ENCODE measurements around the gene NRDC.

- TF ChIP-seq, protein P1, sequence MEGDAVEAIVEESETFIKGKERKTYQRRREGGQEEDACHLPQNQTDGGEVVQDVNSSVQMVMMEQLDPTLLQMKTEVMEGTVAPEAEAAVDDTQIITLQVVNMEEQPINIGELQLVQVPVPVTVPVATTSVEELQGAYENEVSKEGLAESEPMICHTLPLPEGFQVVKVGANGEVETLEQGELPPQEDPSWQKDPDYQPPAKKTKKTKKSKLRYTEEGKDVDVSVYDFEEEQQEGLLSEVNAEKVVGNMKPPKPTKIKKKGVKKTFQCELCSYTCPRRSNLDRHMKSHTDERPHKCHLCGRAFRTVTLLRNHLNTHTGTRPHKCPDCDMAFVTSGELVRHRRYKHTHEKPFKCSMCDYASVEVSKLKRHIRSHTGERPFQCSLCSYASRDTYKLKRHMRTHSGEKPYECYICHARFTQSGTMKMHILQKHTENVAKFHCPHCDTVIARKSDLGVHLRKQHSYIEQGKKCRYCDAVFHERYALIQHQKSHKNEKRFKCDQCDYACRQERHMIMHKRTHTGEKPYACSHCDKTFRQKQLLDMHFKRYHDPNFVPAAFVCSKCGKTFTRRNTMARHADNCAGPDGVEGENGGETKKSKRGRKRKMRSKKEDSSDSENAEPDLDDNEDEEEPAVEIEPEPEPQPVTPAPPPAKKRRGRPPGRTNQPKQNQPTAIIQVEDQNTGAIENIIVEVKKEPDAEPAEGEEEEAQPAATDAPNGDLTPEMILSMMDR (IDR thresholded peaks at IDR 0.05) = no peak
- TF ChIP-seq POLR2A (IDR thresholded peaks at IDR 0.05) = no peak
Observed at GRCh38 chr1:51842261-51842660, 36.3 kb downstream of the NRDC start.
